Hepatocyte (in vitro differentiated cells): ENCODE data around the gene RPL27. TPM values are rescaled to one million over a fixed set of nuclear protein-coding genes. Genes with fewer than 3 reads are reported as not detected.
"Not testable (repeated sequence)": the region's sequence is repeated elsewhere in the genome, so short reads cannot be mapped to it uniquely, and the experiment has no call there.

Experiments
- DNase-seq: peaks from one replicate; pipeline ENCODE4 v3.0.0-alpha.2; 2016; ENCODE audit warnings: low spot score
- H2AFZ ChIP-seq: fragments of 200-600 bp; sonication (generic); 2 replicates; pipeline ENCODE4 v1.6.0; 2016; ENCODE audit warnings: antibody characterized with exemption, mild to moderate bottlenecking
- H3K27ac ChIP-seq: fragments of 200-600 bp; sonication (generic); 2 replicates; pipeline ENCODE4 v1.5.1; 2016; ENCODE audit warnings: mild to moderate bottlenecking
- H3K27me3 ChIP-seq: fragments of 200-600 bp; sonication (generic); 2 replicates; pipeline ENCODE4 v1.6.1; 2016
- H3K36me3 ChIP-seq: fragments of 200-600 bp; sonication (generic); replicated peaks from 2 replicates; pipeline ENCODE4 v1.5.1; 2016; ENCODE audit warnings: low read depth; ENCODE audit not compliant: insufficient read depth
- H3K4me1 ChIP-seq: fragments of 200-600 bp; sonication (generic); 2 replicates; pipeline ENCODE4 v1.5.1; 2016; ENCODE audit warnings: mild to moderate bottlenecking, moderate library complexity; ENCODE audit not compliant: insufficient read depth
- H3K4me2 ChIP-seq: fragments of 200-600 bp; sonication (generic); 2 replicates; pipeline ENCODE4 v1.6.0; 2016
- H3K4me3 ChIP-seq: fragments of 200-600 bp; sonication (generic); 2 replicates; pipeline ENCODE4 v1.5.1; 2016; ENCODE audit warnings: mild to moderate bottlenecking
- H3K79me2 ChIP-seq: fragments of 200-600 bp; sonication (generic); 2 replicates; pipeline ENCODE4 v1.6.0; 2017; ENCODE audit warnings: mild to moderate bottlenecking
- H3K9me2 ChIP-seq: fragments of 200-600 bp; sonication (generic); replicated peaks from 2 replicates; pipeline ENCODE4 v1.6.0; 2017; ENCODE audit warnings: mild to moderate bottlenecking; ENCODE audit not compliant: insufficient read depth
- H3K9me3 ChIP-seq: fragments of 200-600 bp; sonication (generic); 2 replicates; pipeline ENCODE4 v1.5.1; 2016; ENCODE audit warnings: low read depth, mild to moderate bottlenecking
- H4K20me1 ChIP-seq: fragments of 200-600 bp; sonication (generic); 2 replicates; pipeline ENCODE4 v1.6.0; 2016; ENCODE audit warnings: mild to moderate bottlenecking; ENCODE audit not compliant: insufficient read depth, poor library complexity, severe bottlenecking
- EZH2 ChIP-seq: fragments of 200-600 bp; sonication (generic); IDR thresholded peaks from 2 replicates; pipeline ENCODE4 v1.6.1; 2016; ENCODE audit warnings: antibody characterized with exemption, mild to moderate bottlenecking, borderline replicate concordance
- EZH2phosphoT487 ChIP-seq: fragments of 200-600 bp; sonication (generic); IDR thresholded peaks from one replicate; pipeline ENCODE4 v1.6.1; 2018; ENCODE audit warnings: antibody characterized with exemption, mild to moderate bottlenecking, low read depth, moderate library complexity; ENCODE audit not compliant: unreplicated experiment, severe bottlenecking
- WGBS: methylation state at CpG from one replicate; pipeline ENCODE4 v1.1.6; 2016; ENCODE audit warnings: low lambda C conversion rate; ENCODE audit errors: missing lambda C conversion rate; 5-methylcytosine and 5-hydroxymethylcytosine counted together
- polyA plus RNA-seq: library from polyadenylated mRNA; unstranded; fragments of >200 nt; fragmentation: Nextera tagmentation; extraction: Ambion mirVana; gene quantifications from 2 replicates; pipeline ENCODE4 v1.2.1, GENCODE V29; 2016
- total RNA-seq: library from RNA; depleted of rRNA; stranded (reverse); fragments of >200 nt; gene quantifications from 2 replicates; pipeline ENCODE4 v1.2.3, GENCODE V29; 2014
- TF ChIP-seq, protein P1 (sequence below): fragments of 200-600 bp; sonication (generic); IDR thresholded peaks from 2 replicates; pipeline ENCODE4 v1.5.1; 2016; ENCODE audit warnings: antibody characterized with exemption, mild to moderate bottlenecking; ENCODE audit not compliant: poor library complexity

Gene RPL27
- total and polyA plus RNA-seq, 2 experiments from 2014 or later, result 602 to 1,020 TPM

DNA sequence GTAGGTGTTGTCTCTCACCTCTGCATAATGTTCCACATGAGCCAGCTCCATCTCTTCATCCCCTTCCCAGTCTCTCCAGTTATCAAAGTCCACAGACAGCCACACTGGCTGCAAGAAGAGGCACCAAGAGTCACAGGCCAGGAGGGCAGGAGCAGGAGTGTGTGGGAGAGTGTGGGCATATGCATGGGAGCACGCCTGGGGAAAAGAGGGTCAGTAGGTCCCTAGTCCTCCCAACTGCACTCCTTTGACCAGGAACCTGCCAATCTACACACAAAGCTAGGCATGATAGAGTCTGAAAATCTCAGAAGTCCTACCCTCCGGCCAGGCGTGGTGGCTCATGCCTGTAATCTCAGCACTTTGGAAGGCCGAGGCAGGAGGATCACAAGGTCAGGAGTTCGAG is 26.6 kb upstream of the RPL27 start:
- H3K27me3 ChIP-seq, result no peaks in the 10 kb centered on the region
- no peak overlapping the region for H3K4me3 ChIP-seq
- no peaks in the 10 kb centered on the region for H3K9me3 ChIP-seq
- no peak for DNase-seq
- no peaks in the 10 kb centered on the region for H3K79me2 ChIP-seq
- H3K4me2 ChIP-seq, result no peak overlapping the region
- no peaks in the 10 kb centered on the region for H3K4me1 ChIP-seq
- H3K36me3 ChIP-seq, result no peaks in the 10 kb centered on the region
- 96% methylated on average over 5 of the region's 5 CpGs for WGBS
- no peak overlapping the region for H2AFZ ChIP-seq
- TF ChIP-seq EZH2phosphoT487 (no peak), EZH2 (no peak)
- TF ChIP-seq, protein P1, sequence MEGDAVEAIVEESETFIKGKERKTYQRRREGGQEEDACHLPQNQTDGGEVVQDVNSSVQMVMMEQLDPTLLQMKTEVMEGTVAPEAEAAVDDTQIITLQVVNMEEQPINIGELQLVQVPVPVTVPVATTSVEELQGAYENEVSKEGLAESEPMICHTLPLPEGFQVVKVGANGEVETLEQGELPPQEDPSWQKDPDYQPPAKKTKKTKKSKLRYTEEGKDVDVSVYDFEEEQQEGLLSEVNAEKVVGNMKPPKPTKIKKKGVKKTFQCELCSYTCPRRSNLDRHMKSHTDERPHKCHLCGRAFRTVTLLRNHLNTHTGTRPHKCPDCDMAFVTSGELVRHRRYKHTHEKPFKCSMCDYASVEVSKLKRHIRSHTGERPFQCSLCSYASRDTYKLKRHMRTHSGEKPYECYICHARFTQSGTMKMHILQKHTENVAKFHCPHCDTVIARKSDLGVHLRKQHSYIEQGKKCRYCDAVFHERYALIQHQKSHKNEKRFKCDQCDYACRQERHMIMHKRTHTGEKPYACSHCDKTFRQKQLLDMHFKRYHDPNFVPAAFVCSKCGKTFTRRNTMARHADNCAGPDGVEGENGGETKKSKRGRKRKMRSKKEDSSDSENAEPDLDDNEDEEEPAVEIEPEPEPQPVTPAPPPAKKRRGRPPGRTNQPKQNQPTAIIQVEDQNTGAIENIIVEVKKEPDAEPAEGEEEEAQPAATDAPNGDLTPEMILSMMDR, result no peak
- H3K27ac ChIP-seq, result no peak overlapping the region
- no peaks in the 10 kb centered on the region for H4K20me1 ChIP-seq
- no peaks in the 10 kb centered on the region for H3K9me2 ChIP-seq

DNA sequence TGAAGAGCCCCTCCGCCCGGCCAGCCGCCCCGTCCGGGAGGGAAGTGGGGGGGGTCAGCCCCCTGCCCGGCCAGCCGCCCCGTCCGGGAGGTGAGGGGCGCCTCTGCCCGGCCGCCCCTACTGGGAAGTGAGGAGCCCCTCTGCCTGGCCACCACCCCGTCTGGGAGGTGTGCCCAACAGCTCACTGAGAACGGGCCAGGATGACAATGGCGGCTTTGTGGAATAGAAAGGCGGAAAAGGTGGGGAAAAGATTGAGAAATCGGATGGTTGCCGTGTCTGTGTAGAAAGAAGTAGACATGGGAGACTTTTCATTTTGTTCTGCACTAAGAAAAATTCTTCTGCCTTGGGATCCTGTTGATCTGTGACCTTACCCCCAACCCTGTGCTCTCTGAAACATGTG is 24.9 kb upstream of the RPL27 start:
- H3K79me2 ChIP-seq, H3K4me2 ChIP-seq, H3K36me3 ChIP-seq, DNase-seq, H3K4me3 ChIP-seq, H3K9me2 ChIP-seq, H4K20me1 ChIP-seq, H3K27ac ChIP-seq, H3K27me3 ChIP-seq, H3K4me1 ChIP-seq, H3K9me3 ChIP-seq, H2AFZ ChIP-seq: not testable (repeated sequence)
- WGBS, result 86% methylated on average over 6 of the region's 18 CpGs

DNA sequence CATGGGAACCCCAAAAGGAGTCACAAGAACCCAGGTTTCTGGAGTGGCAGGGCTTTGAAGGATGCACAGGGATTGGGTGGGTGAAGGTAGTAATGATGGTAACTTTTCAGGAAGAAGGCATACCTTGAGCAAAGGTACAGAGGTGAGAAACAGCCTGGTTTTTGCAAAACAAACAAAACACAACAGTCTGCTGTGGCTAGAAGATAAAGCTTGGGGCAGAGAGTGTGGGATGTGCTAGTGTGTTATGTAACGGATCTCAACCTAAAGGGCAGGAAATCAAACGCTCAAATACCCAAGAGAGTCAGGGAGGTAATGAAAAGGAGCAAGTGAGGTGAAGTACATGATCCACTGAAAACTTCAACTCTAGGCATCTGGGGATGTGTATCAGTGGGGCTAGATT is 23.0 kb upstream of the RPL27 start:
- Histone ChIP-seq H3K27me3 (no peaks in the 10 kb centered on the region), H3K27ac (no peak overlapping the region), H3K9me3 (no peaks in the 10 kb centered on the region), H3K4me1 (no peaks in the 10 kb centered on the region), H3K36me3 (no peaks in the 10 kb centered on the region), H3K9me2 (no peaks in the 10 kb centered on the region), H4K20me1 (no peaks in the 10 kb centered on the region), H3K79me2 (peaks cover 2% of the 10 kb centered on the region), H2AFZ (no peak overlapping the region), H3K4me2 (no peak overlapping the region), H3K4me3 (no peak overlapping the region)
- no peak for TF ChIP-seq EZH2phosphoT487
- TF ChIP-seq, protein P1, result no peak
- TF ChIP-seq EZH2, result no peak
- DNase-seq, result no peak
- 52% methylated on average over 2 of the region's 2 CpGs for WGBS

DNA sequence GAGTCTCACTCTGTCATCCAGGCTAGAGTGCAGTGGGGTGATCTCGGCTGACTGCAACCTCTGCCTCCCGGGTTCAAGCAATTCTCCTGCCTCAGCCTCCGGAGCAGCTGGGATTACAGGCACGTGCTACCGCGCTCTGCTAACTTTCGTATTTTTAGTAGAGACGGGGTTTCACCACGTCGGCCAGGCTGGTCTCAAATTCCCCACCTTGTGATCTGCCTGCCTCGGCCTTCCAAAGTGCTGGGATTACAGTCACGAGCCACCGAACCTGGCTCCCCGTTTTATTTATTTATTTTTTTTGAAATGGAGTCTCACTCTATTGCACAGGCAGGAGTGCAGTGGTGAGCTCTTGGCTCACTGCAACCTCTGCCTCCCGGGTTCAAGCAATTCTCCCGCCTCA is 22.5 kb upstream of the RPL27 start:
- not testable (repeated sequence) for H3K4me2 ChIP-seq, H3K9me3 ChIP-seq, H3K4me3 ChIP-seq, H3K27me3 ChIP-seq, H3K79me2 ChIP-seq, DNase-seq, H3K27ac ChIP-seq, H3K36me3 ChIP-seq, H2AFZ ChIP-seq, H3K9me2 ChIP-seq, H4K20me1 ChIP-seq, H3K4me1 ChIP-seq
- WGBS, result 85% methylated on average over 16 of the region's 16 CpGs
